ENCODE measurements around the gene INSYN2A.

The INSYN2A gene

DNA sequence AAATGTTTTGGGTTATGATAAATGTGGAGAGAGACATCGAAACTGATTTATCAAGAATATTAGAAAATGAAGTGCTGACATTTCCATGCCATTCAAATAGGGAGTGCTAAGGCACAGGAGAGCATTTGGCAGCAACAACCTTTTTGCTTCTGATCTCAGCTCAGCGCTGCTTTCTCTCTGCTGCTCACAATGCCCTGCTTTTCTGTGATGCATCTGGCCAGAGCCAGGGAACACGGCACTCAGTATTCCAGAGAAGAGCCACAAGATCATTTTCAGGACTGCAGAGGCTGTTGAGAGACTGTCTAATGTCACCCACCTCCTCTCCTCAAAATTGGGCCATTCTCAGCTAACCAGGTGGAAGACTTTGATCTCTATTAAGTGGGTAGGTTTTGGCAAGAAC, 28.1 kb downstream of the INSYN2A start:
- Histone ChIP-seq H3K9me3 (ENCODE audit: insufficient read depth, low read depth, low read length) (no peaks in the 10 kb centered on the region), H3K27me3 (ENCODE audit: insufficient read depth, low read length) (no peaks in the 10 kb centered on the region), H3K27ac (ENCODE audit: low read length) (no peak overlapping the region), H3K4me1 (ENCODE audit: insufficient read depth, low read length) (no peaks in the 10 kb centered on the region), H3K36me3 (ENCODE audit: insufficient read depth, low read depth, low read length) (no peaks in the 10 kb centered on the region; the same call in 1 of the 2 replicates), H3K9ac (ENCODE audit: low read depth, low read length) (no peak overlapping the region), H3K4me3 (ENCODE audit: low read length) (no peak overlapping the region)

DNA sequence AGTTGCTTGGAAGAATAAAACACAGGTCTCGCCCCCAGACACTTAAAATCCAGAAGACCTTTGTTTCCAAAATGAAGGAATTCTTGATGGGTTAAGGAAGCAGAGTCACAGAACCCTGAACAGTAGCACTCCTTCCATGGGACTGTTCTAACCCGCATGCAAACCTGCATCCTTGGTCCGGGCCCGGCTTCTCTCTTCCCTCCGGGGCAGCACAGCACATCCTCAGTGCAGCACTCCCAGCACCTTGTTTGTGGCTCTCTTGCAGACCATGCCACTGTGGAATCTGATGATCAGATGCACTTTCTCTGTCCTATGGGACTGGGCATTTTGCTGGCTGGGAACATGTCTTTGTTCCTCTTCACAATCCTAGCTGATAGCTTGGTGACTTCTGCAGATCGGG, 33.5 kb downstream of the INSYN2A start:
- no peak overlapping the region for H3K4me3 ChIP-seq (ENCODE audit: low read length)
- H3K4me1 ChIP-seq (ENCODE audit: insufficient read depth, low read length), result no peaks in the 10 kb centered on the region
- no peak overlapping the region for H3K9ac ChIP-seq (ENCODE audit: low read depth, low read length)
- no peak overlapping the region for H3K27ac ChIP-seq (ENCODE audit: low read length)
- H3K9me3 ChIP-seq (ENCODE audit: insufficient read depth, low read depth, low read length), result no peaks in the 10 kb centered on the region
- H3K36me3 ChIP-seq (ENCODE audit: insufficient read depth, low read depth, low read length), result no peaks in the 10 kb centered on the region
- H3K27me3 ChIP-seq (ENCODE audit: insufficient read depth, low read length), result no peaks in the 10 kb centered on the region

DNA sequence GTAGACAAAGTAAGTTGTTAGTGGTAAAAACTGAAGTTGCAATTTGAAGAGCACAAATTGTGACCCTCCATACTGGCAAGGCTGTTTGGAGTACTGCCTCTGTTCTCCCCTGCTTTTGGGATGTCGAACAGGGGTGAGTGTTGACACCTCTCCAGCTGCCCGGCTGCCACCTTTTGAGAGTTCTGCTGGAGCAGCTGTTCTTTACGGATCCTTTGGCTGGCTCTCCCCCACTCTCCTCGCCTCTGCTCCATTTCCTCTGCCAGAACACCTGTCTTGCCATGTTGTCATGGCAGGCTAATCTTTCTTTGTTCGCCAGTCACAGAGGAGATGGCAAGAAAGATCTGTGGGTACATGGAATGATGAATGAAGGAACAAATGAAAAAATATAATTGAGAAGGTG, 34.9 kb downstream of the INSYN2A start:
- no peak overlapping the region for H3K9ac ChIP-seq (ENCODE audit: low read depth, low read length)
- H3K27ac ChIP-seq (ENCODE audit: low read length), result no peak overlapping the region
- H3K4me1 ChIP-seq (ENCODE audit: insufficient read depth, low read length), result peaks cover 4% of the 10 kb centered on the region; the same call in 1 of the 2 replicates
- H3K36me3 ChIP-seq (ENCODE audit: insufficient read depth, low read depth, low read length), result no peaks in the 10 kb centered on the region
- H3K27me3 ChIP-seq (ENCODE audit: insufficient read depth, low read length), result no peaks in the 10 kb centered on the region
- no peak overlapping the region for H3K4me3 ChIP-seq (ENCODE audit: low read length)
- H3K9me3 ChIP-seq (ENCODE audit: insufficient read depth, low read depth, low read length), result no peaks in the 10 kb centered on the region

DNA sequence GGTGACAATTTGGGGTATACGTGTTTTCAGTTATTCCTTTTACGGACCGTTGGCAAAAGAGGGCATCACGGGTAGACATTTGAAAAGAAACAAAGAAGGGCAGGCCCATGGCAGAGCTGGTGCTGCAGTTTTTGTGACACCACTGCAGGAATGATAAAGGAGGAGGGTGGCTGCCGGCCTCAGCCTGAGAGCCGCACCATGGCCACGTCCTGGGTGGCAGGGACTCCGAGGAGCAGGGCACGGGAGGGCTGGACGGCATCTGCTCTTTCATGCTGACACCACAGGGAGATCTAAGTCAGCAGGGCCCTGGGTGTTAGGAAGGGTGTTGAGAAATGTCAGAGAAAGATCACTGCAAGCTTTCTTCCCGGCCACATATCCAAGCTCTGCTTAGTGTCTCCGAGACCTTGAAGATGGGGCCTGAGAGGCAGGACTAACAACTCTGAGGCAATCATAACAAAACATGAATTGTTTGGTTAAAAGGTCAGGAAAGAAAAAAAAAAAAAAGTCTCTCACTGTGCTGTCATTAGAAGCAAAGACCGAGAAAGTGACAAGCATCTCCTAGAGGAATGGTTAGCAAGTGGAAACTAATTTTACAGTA, 36.6 kb downstream of the INSYN2A start:
- H3K4me1 ChIP-seq (ENCODE audit: insufficient read depth, low read length), result peaks cover 4% of the 10 kb centered on the region; the same call in 1 of the 2 replicates
- no peaks in the 10 kb centered on the region for H3K9me3 ChIP-seq (ENCODE audit: insufficient read depth, low read depth, low read length)
- H3K27me3 ChIP-seq (ENCODE audit: insufficient read depth, low read length), result no peaks in the 10 kb centered on the region
- no peak overlapping the region for H3K9ac ChIP-seq (ENCODE audit: low read depth, low read length)
- H3K36me3 ChIP-seq (ENCODE audit: insufficient read depth, low read depth, low read length), result no peaks in the 10 kb centered on the region
- no peak overlapping the region for H3K27ac ChIP-seq (ENCODE audit: low read length)
- H3K4me3 ChIP-seq (ENCODE audit: low read length), result no peak overlapping the region

DNA sequence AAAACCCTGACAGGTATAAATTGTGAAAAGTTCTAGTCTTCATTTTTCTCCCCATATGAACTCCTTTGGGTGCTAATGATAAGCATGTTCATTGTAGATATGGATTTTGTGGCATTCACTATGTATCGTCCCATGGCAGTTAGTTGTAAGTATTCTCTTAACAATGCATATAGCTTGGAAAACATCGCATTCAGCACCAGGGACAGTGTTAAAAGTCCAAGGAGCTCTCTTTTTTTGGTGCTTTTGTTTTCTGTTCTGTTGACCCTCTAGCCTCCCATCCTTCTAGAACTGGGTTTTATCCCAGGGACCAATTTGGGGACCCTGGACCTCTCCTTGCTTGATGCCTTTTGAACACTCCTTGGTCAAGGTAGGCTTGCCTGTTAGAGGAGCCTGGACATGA, 37.7 kb downstream of the INSYN2A start:
- H3K36me3 ChIP-seq (ENCODE audit: insufficient read depth, low read depth, low read length), result no peaks in the 10 kb centered on the region
- H3K4me1 ChIP-seq (ENCODE audit: insufficient read depth, low read length), result peaks cover 4% of the 10 kb centered on the region; the same call in 1 of the 2 replicates
- no peak overlapping the region for H3K27ac ChIP-seq (ENCODE audit: low read length)
- H3K9me3 ChIP-seq (ENCODE audit: insufficient read depth, low read depth, low read length), result no peaks in the 10 kb centered on the region
- no peaks in the 10 kb centered on the region for H3K27me3 ChIP-seq (ENCODE audit: insufficient read depth, low read length)
- H3K4me3 ChIP-seq (ENCODE audit: low read length), result no peak overlapping the region
- no peak overlapping the region for H3K9ac ChIP-seq (ENCODE audit: low read depth, low read length)

DNA sequence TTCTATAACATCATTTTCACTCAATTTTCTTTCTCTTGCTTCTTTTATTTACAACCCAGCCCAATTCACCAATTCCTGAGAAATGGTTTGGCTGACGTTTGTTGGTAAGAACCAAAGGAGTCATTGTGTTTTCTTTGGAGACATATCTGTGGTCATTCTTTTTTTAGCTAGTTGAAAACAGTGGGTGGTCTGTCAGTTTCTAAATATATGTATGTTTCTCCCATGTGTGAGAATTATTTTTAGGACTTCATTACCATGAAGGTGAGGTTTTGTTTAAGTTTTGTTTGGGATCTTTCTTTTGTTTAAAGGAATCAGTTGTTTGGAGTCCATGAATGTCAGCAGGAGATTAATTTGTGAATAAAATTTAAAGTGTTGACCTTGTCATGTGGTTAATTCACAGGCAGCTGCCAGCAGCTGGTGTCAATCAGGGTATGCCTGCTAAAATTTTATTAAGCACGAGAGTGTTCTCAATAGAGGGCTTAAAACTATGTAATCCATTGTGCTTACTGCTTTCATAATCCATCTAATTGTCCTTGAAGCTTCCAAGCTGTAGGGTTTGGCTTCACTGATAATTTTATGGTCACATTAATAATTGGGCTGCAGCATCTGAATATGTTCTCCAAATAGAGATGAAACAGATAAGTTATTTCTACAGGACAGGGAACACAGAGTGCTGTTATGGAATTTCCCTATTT, 38.7 kb downstream of the INSYN2A start:
- Histone ChIP-seq H3K4me1 (ENCODE audit: insufficient read depth, low read length) (peaks cover 6% of the 10 kb centered on the region), H3K9me3 (ENCODE audit: insufficient read depth, low read depth, low read length) (no peaks in the 10 kb centered on the region), H3K27ac (ENCODE audit: low read length) (no peak overlapping the region), H3K9ac (ENCODE audit: low read depth, low read length) (no peak overlapping the region), H3K4me3 (ENCODE audit: low read length) (no peak overlapping the region), H3K36me3 (ENCODE audit: insufficient read depth, low read depth, low read length) (no peaks in the 10 kb centered on the region), H3K27me3 (ENCODE audit: insufficient read depth, low read length) (no peaks in the 10 kb centered on the region)

DNA sequence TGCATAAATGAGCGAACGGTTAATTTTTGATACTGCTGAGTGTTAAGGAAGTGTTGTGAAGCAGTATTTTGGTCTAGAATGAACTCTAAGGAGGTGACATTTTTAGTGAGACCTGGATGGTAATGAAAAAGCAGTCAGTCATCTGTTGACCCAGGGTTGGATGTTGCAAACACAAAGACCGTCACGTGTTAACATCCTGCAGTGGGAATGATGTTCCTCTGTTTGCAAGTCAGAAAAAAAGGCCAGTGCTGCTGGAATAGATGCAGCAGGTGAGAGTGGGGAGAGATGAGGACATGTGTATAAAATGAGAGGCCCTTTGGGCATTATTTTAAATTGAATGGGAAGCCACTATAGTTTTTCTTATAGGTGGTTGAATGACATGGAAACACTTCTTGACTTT, 39.3 kb downstream of the INSYN2A start:
- Histone ChIP-seq H3K27ac (ENCODE audit: low read length) (no peak overlapping the region), H3K9ac (ENCODE audit: low read depth, low read length) (no peak overlapping the region), H3K4me3 (ENCODE audit: low read length) (no peak overlapping the region), H3K4me1 (ENCODE audit: insufficient read depth, low read length) (peaks cover 11% of the 10 kb centered on the region), H3K9me3 (ENCODE audit: insufficient read depth, low read depth, low read length) (no peaks in the 10 kb centered on the region), H3K36me3 (ENCODE audit: insufficient read depth, low read depth, low read length) (no peaks in the 10 kb centered on the region), H3K27me3 (ENCODE audit: insufficient read depth, low read length) (no peaks in the 10 kb centered on the region)

DNA sequence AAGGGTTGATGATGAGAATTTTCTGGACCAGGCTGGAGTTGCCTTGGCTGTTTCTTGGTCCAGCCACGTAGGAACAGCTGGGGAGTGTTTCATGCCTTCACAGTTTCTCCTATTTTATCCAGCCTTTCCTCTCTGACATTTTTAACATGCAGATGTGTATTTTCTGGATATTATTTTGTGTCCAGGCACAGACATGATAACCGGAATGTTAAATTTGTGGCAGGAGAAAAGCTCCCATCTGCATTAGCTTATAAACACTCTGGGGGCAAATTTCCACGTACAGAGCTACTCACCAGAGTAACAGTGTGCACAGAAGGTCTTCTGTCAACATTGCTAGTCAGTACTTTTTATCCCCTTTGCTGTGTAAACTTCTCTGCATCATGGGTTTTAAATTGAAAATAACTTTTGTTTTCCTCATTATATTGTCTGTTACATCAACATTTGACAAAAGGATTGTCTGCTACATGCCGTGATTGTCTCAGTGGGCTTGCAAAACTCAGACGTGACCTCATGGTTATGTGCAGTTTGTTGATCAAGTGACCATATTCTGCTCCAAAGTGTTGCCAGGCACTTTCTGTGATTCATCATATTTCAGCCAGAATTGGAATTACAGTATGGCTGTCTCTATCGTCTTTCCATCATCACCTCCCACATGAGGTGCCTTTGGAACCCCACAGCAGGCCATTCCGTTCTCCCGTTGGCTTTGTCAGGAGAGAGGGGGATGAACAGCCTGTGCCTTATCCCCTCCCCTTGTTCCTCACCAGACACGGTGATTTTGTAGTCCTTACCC, 41.4 kb downstream of the INSYN2A start:
- Histone ChIP-seq H3K27ac (ENCODE audit: low read length) (no peak overlapping the region), H3K27me3 (ENCODE audit: insufficient read depth, low read length) (no peaks in the 10 kb centered on the region), H3K4me3 (ENCODE audit: low read length) (no peak overlapping the region), H3K9me3 (ENCODE audit: insufficient read depth, low read depth, low read length) (no peaks in the 10 kb centered on the region), H3K36me3 (ENCODE audit: insufficient read depth, low read depth, low read length) (no peaks in the 10 kb centered on the region), H3K4me1 (ENCODE audit: insufficient read depth, low read length) (peaks cover 17% of the 10 kb centered on the region), H3K9ac (ENCODE audit: low read depth, low read length) (no peak overlapping the region)

DNA sequence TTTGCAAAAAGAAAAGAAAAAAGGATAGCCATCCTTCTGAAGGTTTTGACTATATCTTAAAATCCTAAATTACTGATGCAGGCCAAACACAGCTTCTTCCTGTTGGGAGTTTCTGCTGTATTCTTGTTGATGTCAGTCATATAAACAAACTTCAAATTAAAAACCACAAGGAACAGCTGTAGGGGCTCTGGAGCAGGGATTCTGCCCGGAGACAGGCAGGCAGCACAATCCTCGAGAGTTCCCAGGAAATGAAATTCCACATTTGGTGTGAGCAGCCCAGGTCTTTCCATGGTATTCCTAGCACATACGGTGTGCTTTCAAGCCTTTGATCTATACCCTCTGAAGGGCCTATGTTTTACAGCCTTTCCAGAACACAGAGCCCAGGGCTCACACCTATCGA, 43.2 kb downstream of the INSYN2A start:
- H3K4me3 ChIP-seq (ENCODE audit: low read length), result no peak overlapping the region
- peaks cover 30% of the 10 kb centered on the region for H3K4me1 ChIP-seq (ENCODE audit: insufficient read depth, low read length)
- H3K9me3 ChIP-seq (ENCODE audit: insufficient read depth, low read depth, low read length), result no peaks in the 10 kb centered on the region
- no peaks in the 10 kb centered on the region for H3K27me3 ChIP-seq (ENCODE audit: insufficient read depth, low read length)
- no peak overlapping the region for H3K27ac ChIP-seq (ENCODE audit: low read length)
- no peak overlapping the region for H3K9ac ChIP-seq (ENCODE audit: low read depth, low read length)
- H3K36me3 ChIP-seq (ENCODE audit: insufficient read depth, low read depth, low read length), result no peaks in the 10 kb centered on the region

DNA sequence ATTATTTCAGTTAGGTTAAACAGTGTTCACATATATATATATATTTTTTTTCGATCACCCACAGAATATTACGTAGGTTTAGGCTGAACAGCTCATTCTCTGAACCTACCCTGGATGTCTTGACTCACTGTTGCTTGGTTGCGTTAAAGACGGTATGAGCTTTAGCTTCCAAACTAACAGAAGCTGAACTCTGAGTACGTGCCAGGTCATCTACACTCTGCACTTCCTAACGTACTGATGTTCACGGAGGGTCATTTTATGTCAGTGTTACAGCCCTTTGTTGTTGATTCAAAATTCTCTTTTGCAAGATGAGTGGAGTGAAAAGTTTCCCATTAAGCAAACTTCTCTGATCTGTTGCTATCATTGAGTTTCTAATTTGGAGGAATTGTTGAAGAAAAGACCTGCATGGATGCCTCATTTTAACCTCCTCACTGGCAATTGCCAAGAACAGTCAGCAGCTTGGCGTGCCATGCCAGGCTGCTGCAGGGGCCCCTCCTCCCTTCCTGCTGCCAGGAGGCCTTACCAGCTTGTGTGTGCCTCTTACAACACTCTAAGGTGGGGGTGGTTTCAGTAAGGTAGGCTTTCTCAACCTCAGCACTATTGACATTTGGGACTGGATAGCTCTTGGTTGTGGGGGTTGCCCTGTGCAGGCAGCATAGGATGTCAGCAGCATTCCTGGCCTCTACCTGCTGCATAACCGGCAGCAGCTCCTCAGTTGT, 44.3 kb downstream of the INSYN2A start:
- H3K9ac ChIP-seq (ENCODE audit: low read depth, low read length), result no peak overlapping the region
- no peaks in the 10 kb centered on the region for H3K27me3 ChIP-seq (ENCODE audit: insufficient read depth, low read length)
- no peaks in the 10 kb centered on the region for H3K36me3 ChIP-seq (ENCODE audit: insufficient read depth, low read depth, low read length)
- no peak overlapping the region for H3K4me3 ChIP-seq (ENCODE audit: low read length)
- H3K9me3 ChIP-seq (ENCODE audit: insufficient read depth, low read depth, low read length), result no peaks in the 10 kb centered on the region
- peaks cover 25% of the 10 kb centered on the region for H3K4me1 ChIP-seq (ENCODE audit: insufficient read depth, low read length)
- no peak overlapping the region for H3K27ac ChIP-seq (ENCODE audit: low read length)

DNA sequence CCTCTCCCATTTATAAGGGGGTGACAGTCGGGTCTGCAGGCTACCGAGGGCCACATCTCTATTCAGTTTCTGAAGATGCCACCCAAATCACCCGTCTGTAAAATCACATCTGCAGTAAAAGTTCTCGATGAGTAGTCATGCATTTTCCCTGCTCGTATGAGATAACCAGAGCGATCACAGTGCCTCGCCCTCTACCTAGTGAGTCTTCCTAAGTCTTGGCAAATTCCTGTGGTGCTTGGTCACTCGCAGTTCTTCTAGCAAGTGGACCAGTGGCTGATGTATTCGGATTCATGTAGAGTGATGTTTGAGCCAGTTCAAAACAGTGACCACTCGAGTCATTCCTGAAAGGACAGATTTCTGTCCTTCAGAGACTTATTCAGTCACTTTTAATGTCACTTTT, 44.9 kb downstream of the INSYN2A start:
- no peaks in the 10 kb centered on the region for H3K36me3 ChIP-seq (ENCODE audit: insufficient read depth, low read depth, low read length)
- H3K27ac ChIP-seq (ENCODE audit: low read length), result no peak overlapping the region
- H3K9ac ChIP-seq (ENCODE audit: low read depth, low read length), result no peak overlapping the region
- no peaks in the 10 kb centered on the region for H3K9me3 ChIP-seq (ENCODE audit: insufficient read depth, low read depth, low read length)
- H3K4me3 ChIP-seq (ENCODE audit: low read length), result no peak overlapping the region
- H3K27me3 ChIP-seq (ENCODE audit: insufficient read depth, low read length), result no peaks in the 10 kb centered on the region
- H3K4me1 ChIP-seq (ENCODE audit: insufficient read depth, low read length), result peaks cover 25% of the 10 kb centered on the region

All from iPS-20b (cell line).